B cell (primary cell): Measurements from ENCODE around the gene RASGRF2.

ENCODE experiments used
- EZH2 ChIP-seq: IDR thresholded peaks from 2 replicates; pipeline ENCODE4 v1.6.1; 2012; ENCODE audit warnings: borderline replicate concordance, low read depth, mild to moderate bottlenecking, moderate library complexity, low read length; ENCODE audit not compliant: insufficient read depth, poor library complexity, severe bottlenecking
- TF ChIP-seq, protein P1 (sequence below): fragments of 200-600 bp; IDR thresholded peaks from one replicate; pipeline ENCODE4 v1.8.0; 2022; ENCODE audit warnings: antibody characterized with exemption, mild to moderate bottlenecking

- no peak for TF ChIP-seq EZH2
- TF ChIP-seq, protein P1, sequence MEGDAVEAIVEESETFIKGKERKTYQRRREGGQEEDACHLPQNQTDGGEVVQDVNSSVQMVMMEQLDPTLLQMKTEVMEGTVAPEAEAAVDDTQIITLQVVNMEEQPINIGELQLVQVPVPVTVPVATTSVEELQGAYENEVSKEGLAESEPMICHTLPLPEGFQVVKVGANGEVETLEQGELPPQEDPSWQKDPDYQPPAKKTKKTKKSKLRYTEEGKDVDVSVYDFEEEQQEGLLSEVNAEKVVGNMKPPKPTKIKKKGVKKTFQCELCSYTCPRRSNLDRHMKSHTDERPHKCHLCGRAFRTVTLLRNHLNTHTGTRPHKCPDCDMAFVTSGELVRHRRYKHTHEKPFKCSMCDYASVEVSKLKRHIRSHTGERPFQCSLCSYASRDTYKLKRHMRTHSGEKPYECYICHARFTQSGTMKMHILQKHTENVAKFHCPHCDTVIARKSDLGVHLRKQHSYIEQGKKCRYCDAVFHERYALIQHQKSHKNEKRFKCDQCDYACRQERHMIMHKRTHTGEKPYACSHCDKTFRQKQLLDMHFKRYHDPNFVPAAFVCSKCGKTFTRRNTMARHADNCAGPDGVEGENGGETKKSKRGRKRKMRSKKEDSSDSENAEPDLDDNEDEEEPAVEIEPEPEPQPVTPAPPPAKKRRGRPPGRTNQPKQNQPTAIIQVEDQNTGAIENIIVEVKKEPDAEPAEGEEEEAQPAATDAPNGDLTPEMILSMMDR = no peak
Measured at GRCh38 chr5:81132381-81132780, 172.2 kb downstream of the RASGRF2 start.
